HG03521 (cell line): ENCODE measurements around the gene PDIA3.
"Not testable (repeated sequence)": the region's sequence is repeated elsewhere in the genome, so short reads cannot be mapped to it uniquely, and the experiment has no call there.

Source experiments
- ATAC-seq: cut with Tn5 transposase; IDR thresholded peaks from one replicate; pipeline ENCODE4 v1.9.1; 2021; ENCODE audit warnings: mild to moderate bottlenecking, moderate library complexity; ENCODE audit not compliant: unreplicated experiment

The PDIA3 gene

DNA sequence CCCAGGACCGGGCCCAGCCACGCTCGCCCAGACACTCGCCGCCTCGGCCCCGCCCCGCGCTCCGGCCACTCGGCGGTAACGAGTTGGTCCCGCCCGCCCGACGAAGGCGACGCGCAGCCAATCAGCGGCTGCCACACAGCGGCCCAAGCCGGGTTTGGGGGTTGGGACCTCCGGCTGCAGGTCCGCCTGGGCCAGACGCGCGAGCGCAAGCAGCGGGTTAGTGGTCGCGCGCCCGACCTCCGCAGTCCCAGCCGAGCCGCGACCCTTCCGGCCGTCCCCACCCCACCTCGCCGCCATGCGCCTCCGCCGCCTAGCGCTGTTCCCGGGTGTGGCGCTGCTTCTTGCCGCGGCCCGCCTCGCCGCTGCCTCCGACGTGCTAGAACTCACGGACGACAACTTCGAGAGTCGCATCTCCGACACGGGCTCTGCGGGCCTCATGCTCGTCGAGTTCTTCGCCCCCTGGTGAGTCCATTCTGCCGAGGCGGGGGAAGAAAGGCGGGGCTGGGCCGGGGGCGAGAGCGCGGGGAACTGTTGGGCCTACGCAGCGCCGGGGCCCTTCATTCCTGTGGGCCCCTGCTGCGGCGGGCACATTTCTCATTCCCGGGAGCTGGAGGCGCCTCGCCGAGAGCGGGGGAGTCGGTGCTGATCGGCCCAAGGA, at the start of gene PDIA3:
PDIA3 (plus strand) TSS at position 194 of the 658 bp plus-strand sequence; CDS start at position 296, 102 bp downstream.
- ATAC-seq, result peak; percentile 80

- ATAC-seq, result no peak
Measured at GRCh38 chr15:43702174-43702573, 44.1 kb upstream of the PDIA3 start.

GRCh38 chr15:43702701-43703424, 43.4 kb upstream of the PDIA3 start:
- no peak for ATAC-seq

GRCh38 chr15:43710431-43711131, 35.7 kb upstream of the PDIA3 start:
- ATAC-seq, result not testable (repeated sequence)

DNA sequence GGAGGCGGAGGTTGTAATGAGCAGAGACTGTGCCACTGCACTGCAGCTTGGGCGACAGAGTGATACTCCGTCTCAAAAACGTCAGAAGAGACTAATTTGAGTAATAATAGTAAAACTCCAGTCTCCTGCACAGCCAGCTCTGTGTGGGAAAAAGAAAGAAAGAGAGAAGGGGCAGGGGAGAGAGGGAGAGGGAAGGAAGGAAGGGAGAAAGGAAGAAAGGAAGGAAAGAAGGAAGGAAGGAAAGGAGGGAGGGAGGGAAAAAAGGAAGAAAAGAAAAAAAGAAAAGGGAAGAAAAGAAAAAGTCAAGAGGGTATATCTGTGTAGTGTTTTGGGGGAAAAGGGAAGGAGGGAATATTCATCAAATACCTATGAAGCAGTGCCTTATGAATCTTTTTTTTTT, 23.1 kb upstream of the PDIA3 start:
- no peak for ATAC-seq

GRCh38 chr15:43726306-43726705, 19.9 kb upstream of the PDIA3 start:
- ATAC-seq, result not testable (repeated sequence)

GRCh38 chr15:43728053-43728725, 18.0 kb upstream of the PDIA3 start:
- ATAC-seq, result not testable (repeated sequence)

- no peak for ATAC-seq
Measured at GRCh38 chr15:43735416-43735815, 10.8 kb upstream of the PDIA3 start.

DNA sequence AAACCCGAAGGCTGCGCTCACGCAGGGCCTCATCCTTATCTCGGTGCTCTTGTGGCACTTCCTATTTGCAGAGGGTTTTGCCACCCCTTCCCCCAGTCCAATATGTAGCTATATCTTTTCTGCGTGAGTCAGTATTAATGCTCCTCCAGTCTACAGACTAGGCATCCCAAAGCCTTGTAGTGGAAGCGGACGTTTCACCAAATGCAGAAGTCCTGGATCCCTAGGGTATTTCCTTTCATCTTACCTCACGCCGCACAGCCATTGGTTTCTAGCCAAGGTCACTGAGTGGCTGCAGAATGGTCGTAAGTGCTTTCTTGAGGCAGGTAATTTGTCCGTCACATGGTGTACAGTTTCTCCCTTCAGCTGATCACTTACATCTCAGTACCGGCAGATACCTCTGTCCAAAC, 668 bp downstream of the PDIA3 start:
- not testable (repeated sequence) for ATAC-seq

- ATAC-seq, result no peak
Measured at GRCh38 chr15:43748376-43748775, 2.1 kb downstream of the PDIA3 start.

GRCh38 chr15:43749690-43750345, 3.6 kb downstream of the PDIA3 start:
- no peak for ATAC-seq

GRCh38 chr15:43751885-43752284, 5.6 kb downstream of the PDIA3 start:
- ATAC-seq, result no peak

DNA sequence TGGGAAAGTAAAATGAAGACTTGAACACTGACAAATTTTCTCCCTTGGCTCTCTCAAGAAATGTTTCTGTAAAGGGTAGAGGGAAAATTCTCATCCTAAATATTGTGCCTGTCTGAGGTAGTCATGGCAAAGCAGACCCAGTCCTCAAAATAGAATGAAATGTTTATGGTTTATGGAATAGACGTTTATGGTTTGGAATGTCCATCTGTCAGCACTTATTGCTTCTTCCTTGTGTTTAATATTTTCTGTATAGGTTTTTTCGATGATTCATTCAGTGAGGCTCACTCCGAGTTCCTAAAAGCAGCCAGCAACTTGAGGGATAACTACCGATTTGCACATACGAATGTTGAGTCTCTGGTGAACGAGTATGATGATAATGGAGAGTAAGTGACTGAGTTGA, 16.6 kb downstream of the PDIA3 start:
- ATAC-seq, result no peak

- ATAC-seq, result no peak
Measured at GRCh38 chr15:43763819-43764446, 17.7 kb downstream of the PDIA3 start.

GRCh38 chr15:43769584-43770228, 23.5 kb downstream of the PDIA3 start:
- no peak for ATAC-seq

GRCh38 chr15:43771816-43772215, 25.6 kb downstream of the PDIA3 start:
- ATAC-seq, result no peak

DNA sequence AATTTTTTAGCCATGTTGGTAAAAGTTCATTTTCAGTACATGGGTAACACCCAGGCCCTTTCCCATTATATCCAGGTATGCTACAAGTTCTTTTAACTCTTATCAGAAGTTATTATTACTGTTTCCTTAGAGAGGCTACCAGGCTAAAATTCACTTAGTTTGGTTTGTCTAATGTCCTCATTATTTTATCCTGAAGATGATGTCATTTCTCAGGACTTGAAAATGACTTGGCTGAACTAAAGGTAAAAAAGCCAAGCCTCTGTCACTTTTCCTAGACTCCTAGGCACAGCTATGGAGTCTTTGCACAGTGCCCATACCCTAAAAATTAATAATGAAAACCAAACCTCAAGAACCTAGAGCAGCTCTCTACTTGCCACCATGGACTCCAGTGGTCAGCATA, 26.4 kb downstream of the PDIA3 start:
- no peak for ATAC-seq

DNA sequence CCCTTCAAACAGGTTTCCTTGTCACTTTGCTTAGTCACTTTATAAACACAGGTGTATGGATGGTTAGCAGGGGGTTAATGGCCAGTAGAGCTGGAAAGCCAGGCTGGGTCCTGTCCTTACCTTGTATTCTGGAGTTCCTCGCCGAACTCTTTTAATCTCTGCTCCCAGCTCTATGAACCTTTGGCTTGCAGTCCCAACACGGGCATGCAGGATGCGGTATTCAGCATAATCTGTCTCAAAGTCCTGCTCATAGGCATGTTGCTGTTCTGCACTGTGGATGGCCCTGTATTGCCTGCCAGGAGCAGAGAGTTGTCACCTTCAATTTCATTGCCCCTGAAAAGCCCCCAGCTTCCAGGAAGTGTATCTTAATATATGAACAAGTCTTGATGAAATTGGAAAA, 27.8 kb downstream of the PDIA3 start:
- ATAC-seq, result no peak

- ATAC-seq, result no peak
Measured at GRCh38 chr15:43775411-43775965, 29.2 kb downstream of the PDIA3 start.
